HEK293 (cell line): ENCODE measurements around the gene PPIA.
"Not testable (repeated sequence)": the region's sequence is repeated elsewhere in the genome, so short reads cannot be mapped to it uniquely, and the experiment has no call there.

ENCODE experiments used
- TCF7L2 ChIP-seq: IDR thresholded peaks from 2 replicates; pipeline ENCODE4 v1.6.1; 2011; ENCODE audit warnings: low read depth, mild to moderate bottlenecking, inconsistent platforms, low read length, moderate library complexity, borderline replicate concordance
- ZNF121 ChIP-seq: fragments of 450-650 bp; formaldehyde crosslinking; IDR thresholded peaks from 2 replicates; pipeline ENCODE4 v1.5.1; 2016; ENCODE audit warnings: missing biosample characterization, missing genetic modification characterization
- TF ChIP-seq, protein P1 (sequence below): fragments of 450-650 bp; formaldehyde crosslinking; IDR thresholded peaks from 2 replicates; pipeline ENCODE4 v1.5.1; 2016; ENCODE audit warnings: missing biosample characterization, missing genetic modification characterization
- TF ChIP-seq, protein P2 (sequence below): fragments of 450-650 bp; formaldehyde crosslinking; IDR thresholded peaks from 2 replicates; pipeline ENCODE4 v1.5.1; 2016; ENCODE audit warnings: missing biosample characterization, missing genetic modification characterization

DNA sequence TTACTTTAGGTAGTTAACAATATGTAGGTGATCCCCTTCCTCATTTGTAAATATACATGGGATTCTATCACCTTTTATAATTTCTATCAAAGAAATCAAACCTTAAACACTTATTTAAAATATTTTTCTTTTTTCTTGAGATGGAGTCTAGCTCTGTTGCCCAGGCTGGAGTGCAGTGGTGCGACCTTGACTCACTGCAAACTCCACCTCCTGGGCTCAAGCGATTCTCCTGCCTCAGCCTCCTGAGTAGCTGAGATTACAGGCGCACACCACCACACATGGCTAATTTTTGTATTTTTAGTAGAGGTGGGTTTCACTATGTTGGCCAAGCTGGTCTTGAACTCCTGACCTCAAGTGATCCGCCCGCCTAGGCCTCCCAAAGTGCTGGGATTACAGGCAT, 47.0 kb downstream of the PPIA start:
- TF ChIP-seq, protein P1, sequence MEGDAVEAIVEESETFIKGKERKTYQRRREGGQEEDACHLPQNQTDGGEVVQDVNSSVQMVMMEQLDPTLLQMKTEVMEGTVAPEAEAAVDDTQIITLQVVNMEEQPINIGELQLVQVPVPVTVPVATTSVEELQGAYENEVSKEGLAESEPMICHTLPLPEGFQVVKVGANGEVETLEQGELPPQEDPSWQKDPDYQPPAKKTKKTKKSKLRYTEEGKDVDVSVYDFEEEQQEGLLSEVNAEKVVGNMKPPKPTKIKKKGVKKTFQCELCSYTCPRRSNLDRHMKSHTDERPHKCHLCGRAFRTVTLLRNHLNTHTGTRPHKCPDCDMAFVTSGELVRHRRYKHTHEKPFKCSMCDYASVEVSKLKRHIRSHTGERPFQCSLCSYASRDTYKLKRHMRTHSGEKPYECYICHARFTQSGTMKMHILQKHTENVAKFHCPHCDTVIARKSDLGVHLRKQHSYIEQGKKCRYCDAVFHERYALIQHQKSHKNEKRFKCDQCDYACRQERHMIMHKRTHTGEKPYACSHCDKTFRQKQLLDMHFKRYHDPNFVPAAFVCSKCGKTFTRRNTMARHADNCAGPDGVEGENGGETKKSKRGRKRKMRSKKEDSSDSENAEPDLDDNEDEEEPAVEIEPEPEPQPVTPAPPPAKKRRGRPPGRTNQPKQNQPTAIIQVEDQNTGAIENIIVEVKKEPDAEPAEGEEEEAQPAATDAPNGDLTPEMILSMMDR (tag by site-specific recombination): not testable (repeated sequence)
- TF ChIP-seq ZNF121 (tag by site-specific recombination): peak; percentile 84
- TF ChIP-seq, protein P2, sequence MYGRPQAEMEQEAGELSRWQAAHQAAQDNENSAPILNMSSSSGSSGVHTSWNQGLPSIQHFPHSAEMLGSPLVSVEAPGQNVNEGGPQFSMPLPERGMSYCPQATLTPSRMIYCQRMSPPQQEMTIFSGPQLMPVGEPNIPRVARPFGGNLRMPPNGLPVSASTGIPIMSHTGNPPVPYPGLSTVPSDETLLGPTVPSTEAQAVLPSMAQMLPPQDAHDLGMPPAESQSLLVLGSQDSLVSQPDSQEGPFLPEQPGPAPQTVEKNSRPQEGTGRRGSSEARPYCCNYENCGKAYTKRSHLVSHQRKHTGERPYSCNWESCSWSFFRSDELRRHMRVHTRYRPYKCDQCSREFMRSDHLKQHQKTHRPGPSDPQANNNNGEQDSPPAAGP (tag by site-specific recombination): not testable (repeated sequence)
- TF ChIP-seq TCF7L2: not testable (repeated sequence)
